ENCODE results near the gene GIMAP2. TPM values are rescaled to one million over a fixed set of nuclear protein-coding genes. Genes with fewer than 3 reads are reported as not detected.

Gene GIMAP2
- 0.07 TPM for polyA plus RNA-seq (2013, experiment 1 of 2)
- 0.07 TPM for polyA plus RNA-seq (2013, experiment 2 of 2)

- Histone ChIP-seq H2BK15ac (ENCODE audit: low read depth, poor library complexity, severe bottlenecking) (no peak within 1 kb of the TSS), H3K27ac (ENCODE audit: low read length, poor library complexity, severe bottlenecking) (no peak within 1 kb of the TSS), H3K4me2 (ENCODE audit: low read length, poor library complexity, severe bottlenecking) (no peak within 1 kb of the TSS), H3K18ac (ENCODE audit: low read depth in 1 of 2, low read length in 2 of 2) (no peak within 1 kb of the TSS), H3K9ac (ENCODE audit: low read length) (peak within 1 kb of the TSS; percentile 83), H3K14ac (ENCODE audit: low read length in 2 of 2) (no peak within 1 kb of the TSS), H3K4me1 (ENCODE audit: control insufficient read depth, insufficient read depth, low read depth, low read length) (no peaks in the 10 kb centered on the region), H3K4me3 (ENCODE audit: insufficient read depth in 1 of 2, low read depth in 1 of 2, low read length in 2 of 2) (peak within 1 kb of the TSS in 1 of 2 experiments; percentile 71), H3K9me3 (ENCODE audit: control insufficient read depth, low read length) (no peaks in the 10 kb centered on the region), H3K79me1 (replicated peaks; ENCODE audit: low read length, poor library complexity, severe bottlenecking) (no peaks in the 10 kb centered on the region), H3K23ac (ENCODE audit: low read length in 2 of 2) (no peak within 1 kb of the TSS), H4K8ac (ENCODE audit: low read length) (no peak within 1 kb of the TSS), H2BK5ac (ENCODE audit: low read depth, low read length, poor library complexity, severe bottlenecking) (peak within 1 kb of the TSS; percentile 44), H3K27me3 (ENCODE audit: control insufficient read depth in 1 of 2, insufficient read depth in 1 of 2, low read length in 2 of 2) (no peaks in the 10 kb centered on the region), H3K4ac (ENCODE audit: low read depth in 1 of 2, low read length in 2 of 2) (no peak within 1 kb of the TSS), H2BK120ac (ENCODE audit: low read depth, low read length) (no peak within 1 kb of the TSS), H2AFZ (ENCODE audit: low read depth, low read length) (no peak within 1 kb of the TSS), H3K36me3 (ENCODE audit: control insufficient read depth in 1 of 2, insufficient read depth in 2 of 2, low read depth in 1 of 2, low read length in 2 of 2) (no peaks in the 10 kb centered on the region), H2BK12ac (ENCODE audit: low read length in 2 of 2) (no peak within 1 kb of the TSS), H4K91ac (ENCODE audit: low read length) (no peak within 1 kb of the TSS), H2AK5ac (ENCODE audit: low read length, severe bottlenecking) (no peak within 1 kb of the TSS)
- WGBS: 24% methylated on average over 5 of the region's 6 CpGs
- no peak for DNase-seq
Measured at GRCh38 chr7:150685219-150686029, at the start of gene GIMAP2. TSS of gene GIMAP2 (plus strand) at chr7:150685706. CDS start at chr7:150687060, 1,354 bp downstream.

- H2BK5ac ChIP-seq (ENCODE audit: low read depth, low read length, poor library complexity, severe bottlenecking): no peak overlapping the region
- no peak overlapping the region for H3K4me3 ChIP-seq (ENCODE audit: insufficient read depth in 1 of 2, low read depth in 1 of 2, low read length in 2 of 2)
- H2BK15ac ChIP-seq (ENCODE audit: low read depth, poor library complexity, severe bottlenecking): no peak overlapping the region
- no peak overlapping the region for H3K14ac ChIP-seq (ENCODE audit: low read length in 2 of 2)
- H3K79me1 ChIP-seq (replicated peaks; ENCODE audit: low read length, poor library complexity, severe bottlenecking): no peaks in the 10 kb centered on the region
- no peak overlapping the region for H3K18ac ChIP-seq (ENCODE audit: low read depth in 1 of 2, low read length in 2 of 2)
- no peak overlapping the region for H3K4ac ChIP-seq (ENCODE audit: low read depth in 1 of 2, low read length in 2 of 2)
- no peak overlapping the region for H4K91ac ChIP-seq (ENCODE audit: low read length)
- H3K4me2 ChIP-seq (ENCODE audit: low read length, poor library complexity, severe bottlenecking): no peak overlapping the region
- no peaks in the 10 kb centered on the region for H3K36me3 ChIP-seq (ENCODE audit: control insufficient read depth in 1 of 2, insufficient read depth in 2 of 2, low read depth in 1 of 2, low read length in 2 of 2)
- H3K27ac ChIP-seq (ENCODE audit: low read length, poor library complexity, severe bottlenecking): no peak overlapping the region
- no peak overlapping the region for H2BK120ac ChIP-seq (ENCODE audit: low read depth, low read length)
- no peak overlapping the region for H3K23ac ChIP-seq (ENCODE audit: low read length in 2 of 2)
- H2AFZ ChIP-seq (ENCODE audit: low read depth, low read length): no peak overlapping the region
- DNase-seq: no peak
- no peaks in the 10 kb centered on the region for H3K4me1 ChIP-seq (ENCODE audit: control insufficient read depth, insufficient read depth, low read depth, low read length)
- H2BK12ac ChIP-seq (ENCODE audit: low read length in 2 of 2): no peak overlapping the region
- peaks cover 20% of the 10 kb centered on the region for H3K9me3 ChIP-seq (ENCODE audit: control insufficient read depth, low read length)
- no peak overlapping the region for H3K9ac ChIP-seq (ENCODE audit: low read length)
- H3K27me3 ChIP-seq (ENCODE audit: control insufficient read depth in 1 of 2, insufficient read depth in 1 of 2, low read length in 2 of 2): no peaks in the 10 kb centered on the region
- H2AK5ac ChIP-seq (ENCODE audit: low read length, severe bottlenecking): no peak overlapping the region
- no peak overlapping the region for H4K8ac ChIP-seq (ENCODE audit: low read length)
Measured at GRCh38 chr7:150641854-150642253, 43.7 kb upstream of the GIMAP2 start.

- H3K18ac ChIP-seq (ENCODE audit: low read depth in 1 of 2, low read length in 2 of 2): no peak overlapping the region
- no peaks in the 10 kb centered on the region for H3K27me3 ChIP-seq (ENCODE audit: control insufficient read depth in 1 of 2, insufficient read depth in 1 of 2, low read length in 2 of 2)
- no peaks in the 10 kb centered on the region for H3K4me1 ChIP-seq (ENCODE audit: control insufficient read depth, insufficient read depth, low read depth, low read length)
- H3K79me1 ChIP-seq (replicated peaks; ENCODE audit: low read length, poor library complexity, severe bottlenecking): no peaks in the 10 kb centered on the region
- no peak overlapping the region for H3K27ac ChIP-seq (ENCODE audit: low read length, poor library complexity, severe bottlenecking)
- no peak overlapping the region for H2AFZ ChIP-seq (ENCODE audit: low read depth, low read length)
- no peak overlapping the region for H3K14ac ChIP-seq (ENCODE audit: low read length in 2 of 2)
- H4K8ac ChIP-seq (ENCODE audit: low read length): no peak overlapping the region
- H3K4me3 ChIP-seq (ENCODE audit: insufficient read depth in 1 of 2, low read depth in 1 of 2, low read length in 2 of 2): no peak overlapping the region
- no peak overlapping the region for H2BK5ac ChIP-seq (ENCODE audit: low read depth, low read length, poor library complexity, severe bottlenecking)
- no peak overlapping the region for H3K23ac ChIP-seq (ENCODE audit: low read length in 2 of 2)
- 48% methylated on average over 2 of the region's 5 CpGs for WGBS
- peaks cover 16% of the 10 kb centered on the region for H3K9me3 ChIP-seq (ENCODE audit: control insufficient read depth, low read length)
- no peak overlapping the region for H3K4ac ChIP-seq (ENCODE audit: low read depth in 1 of 2, low read length in 2 of 2)
- H3K9ac ChIP-seq (ENCODE audit: low read length): no peak overlapping the region
- no peak overlapping the region for H4K91ac ChIP-seq (ENCODE audit: low read length)
- no peak overlapping the region for H3K4me2 ChIP-seq (ENCODE audit: low read length, poor library complexity, severe bottlenecking)
- no peak overlapping the region for H2BK12ac ChIP-seq (ENCODE audit: low read length in 2 of 2)
- no peak overlapping the region for H2AK5ac ChIP-seq (ENCODE audit: low read length, severe bottlenecking)
- no peak overlapping the region for H2BK15ac ChIP-seq (ENCODE audit: low read depth, poor library complexity, severe bottlenecking)
- no peaks in the 10 kb centered on the region for H3K36me3 ChIP-seq (ENCODE audit: control insufficient read depth in 1 of 2, insufficient read depth in 2 of 2, low read depth in 1 of 2, low read length in 2 of 2)
- no peak overlapping the region for H2BK120ac ChIP-seq (ENCODE audit: low read depth, low read length)
- no peak for DNase-seq
Measured at GRCh38 chr7:150642926-150643325, 42.6 kb upstream of the GIMAP2 start.

- no peak overlapping the region for H3K14ac ChIP-seq (ENCODE audit: low read length in 2 of 2)
- 54% methylated on average over 6 of the region's 6 CpGs for WGBS
Measured at GRCh38 chr7:150645259-150646020, 40.1 kb upstream of the GIMAP2 start.

More at GRCh38 chr7:150645259-150646020, 40.1 kb upstream of the GIMAP2 start:
- Histone ChIP-seq H3K27me3 (ENCODE audit: control insufficient read depth in 1 of 2, insufficient read depth in 1 of 2, low read length in 2 of 2) (no peaks in the 10 kb centered on the region), H3K4me3 (ENCODE audit: insufficient read depth in 1 of 2, low read depth in 1 of 2, low read length in 2 of 2) (no peak overlapping the region), H3K9ac (ENCODE audit: low read length) (no peak overlapping the region), H4K8ac (ENCODE audit: low read length) (no peak overlapping the region), H2BK5ac (ENCODE audit: low read depth, low read length, poor library complexity, severe bottlenecking) (no peak overlapping the region), H3K23ac (ENCODE audit: low read length in 2 of 2) (no peak overlapping the region), H2AK5ac (ENCODE audit: low read length, severe bottlenecking) (no peak overlapping the region), H2AFZ (ENCODE audit: low read depth, low read length) (no peak overlapping the region), H3K4ac (ENCODE audit: low read depth in 1 of 2, low read length in 2 of 2) (no peak overlapping the region), H2BK15ac (ENCODE audit: low read depth, poor library complexity, severe bottlenecking) (no peak overlapping the region), H3K36me3 (ENCODE audit: control insufficient read depth in 1 of 2, insufficient read depth in 2 of 2, low read depth in 1 of 2, low read length in 2 of 2) (no peaks in the 10 kb centered on the region), H2BK12ac (ENCODE audit: low read length in 2 of 2) (no peak overlapping the region), H2BK120ac (ENCODE audit: low read depth, low read length) (no peak overlapping the region), H4K91ac (ENCODE audit: low read length) (no peak overlapping the region), H3K4me2 (ENCODE audit: low read length, poor library complexity, severe bottlenecking) (no peak overlapping the region), H3K27ac (ENCODE audit: low read length, poor library complexity, severe bottlenecking) (no peak overlapping the region), H3K79me1 (replicated peaks; ENCODE audit: low read length, poor library complexity, severe bottlenecking) (no peaks in the 10 kb centered on the region), H3K9me3 (ENCODE audit: control insufficient read depth, low read length) (peaks cover 5% of the 10 kb centered on the region), H3K4me1 (ENCODE audit: control insufficient read depth, insufficient read depth, low read depth, low read length) (no peaks in the 10 kb centered on the region), H3K18ac (ENCODE audit: low read depth in 1 of 2, low read length in 2 of 2) (no peak overlapping the region)
- DNase-seq: no peak

Measured in mesenchymal stem cell (in vitro differentiated cells and primary cell).